Measurements from ENCODE around the gene CHIC2. TPM values are rescaled to one million over a fixed set of nuclear protein-coding genes. Genes with fewer than 3 reads are reported as not detected.

The CHIC2 gene
- total and polyA plus RNA-seq, 2 of the 8 experiments (the other 6 are each of a cell fraction or from before 2014, with no cell fraction given), result 4.5 to 10.9 TPM

GRCh38 chr4:54017308-54017707, 47.1 kb downstream of the CHIC2 start:
- Histone ChIP-seq H3K4me3 (ENCODE audit: extremely low read depth in 1 of 4, insufficient read depth in 2 of 4, low read depth in 3 of 4, low read length in 4 of 4) (peak overlapping the region in 1 of 4 experiments; percentile 24; a peak in 1 of 8 replicates), H3K36me3 (ENCODE audit: control insufficient read depth in 2 of 4, insufficient read depth in 4 of 4, low read length in 3 of 4) (no peaks in the 10 kb centered on the region), H2AFZ (ENCODE audit: low read length) (no peak overlapping the region), H3K23me2 (ENCODE audit: low read depth, low read length) (no peaks in the 10 kb centered on the region; the same call in 1 of the 2 replicates), H3K9ac (replicated peaks in 1 of 4; ENCODE audit: extremely low read depth in 1 of 4, low read depth in 3 of 4, low read length in 3 of 4) (no peak overlapping the region), H4K91ac (replicated peaks; ENCODE audit: insufficient read length, low read length) (no peak overlapping the region), H2BK20ac (ENCODE audit: low read length) (no peak overlapping the region), H3K4ac (replicated peaks; ENCODE audit: insufficient read length, low read depth, low read length) (no peak overlapping the region), H3K79me2 (ENCODE audit: control insufficient read depth in 1 of 2, insufficient read depth in 2 of 2, low read length in 2 of 2) (0 out of 4 replicates have a peak, but pooled peaks cover 0 to 3% of the 10 kb centered on the region in 2 experiments), H3K23ac (ENCODE audit: insufficient read length) (no peak overlapping the region), H4K20me1 (replicated peaks in 1 of 2; ENCODE audit: control insufficient read depth in 1 of 2, insufficient read depth in 2 of 2, low read length in 2 of 2) (no peaks in the 10 kb centered on the region), H2AK5ac (ENCODE audit: low read depth, low read length) (no peak overlapping the region; the same call in 1 of the 2 replicates), H2BK120ac (replicated peaks; ENCODE audit: low read depth, low read length) (no peak overlapping the region), H3K4me1 (replicated peaks in 1 of 4; ENCODE audit: control insufficient read depth in 3 of 4, insufficient read depth in 4 of 4, low read length in 3 of 4) (peaks cover 0 to 13% (median 7%) of the 10 kb centered on the region in 4 experiments; a peak in 5 of 7 replicates), H2BK15ac (ENCODE audit: low read length) (no peak overlapping the region), H3K56ac (replicated peaks; ENCODE audit: insufficient read length, low read depth, low read length) (no peak overlapping the region), H3K79me1 (ENCODE audit: low read depth, low read length) (no peaks in the 10 kb centered on the region), H4K8ac (ENCODE audit: extremely low read depth, insufficient read depth, low read length) (no peak overlapping the region), H3K9me3 (ENCODE audit: insufficient read depth in 2 of 2, low read depth in 1 of 2, low read length in 1 of 2) (peaks cover 0 to 3% of the 10 kb centered on the region in 2 experiments; a peak in 1 of 4 replicates), H3K4me2 (ENCODE audit: insufficient read depth in 1 of 2, low read depth in 2 of 2, low read length in 2 of 2) (peak overlapping the region in 1 of 2 experiments; percentile 17; a peak in 1 of 4 replicates), H2BK12ac (ENCODE audit: low read depth, low read length) (no peak overlapping the region), H4K5ac (ENCODE audit: insufficient read length, low read depth, low read length) (no peak overlapping the region), H3K18ac (ENCODE audit: extremely low read depth, low read length) (no peak overlapping the region), H3K27me3 (replicated peaks in 1 of 4; ENCODE audit: control insufficient read depth in 3 of 4, extremely low read depth in 1 of 4, insufficient read depth in 3 of 4, low read length in 3 of 4) (no peaks in the 10 kb centered on the region), H3K27ac (ENCODE audit: low read depth, low read length) (no peak overlapping the region), H3K14ac (ENCODE audit: insufficient read length) (no peak overlapping the region), H2BK5ac (ENCODE audit: low read depth, low read length) (no peak overlapping the region)
- DNase-seq (ENCODE audit: low read depth in 1 of 2, low spot score in 2 of 2) (no peak), FAIRE-seq (no peak)
- ChIA-PET POLR2A (ENCODE audit: partially characterized antibody) (no interaction called here), CTCF (ENCODE audit: partially characterized antibody) (interaction anchor here (1.0 to 1.1 kb wide), 2 partner anchors 24 to 87 kb away, joined by 4 to 5 read pairs; no protein-coding TSS in a partner anchor)
- WGBS, 2 experiments (ENCODE audit: extremely low coverage in 1 of 2, insufficient coverage in 1 of 2, insufficient read length in 1 of 2, insufficient replicate concordance in 2 of 2, low coverage in 1 of 2, low lambda C conversion rate in 2 of 2, missing lambda C conversion rate in 1 of 2), result 20% methylated on average over 2 of the region's 2 CpGs; no CpG with 5 or more reads in 1 of the 2 experiments

Measured in H1 (cell line).